Epithelial cell of proximal tubule (primary cell): ENCODE data around the gene LEUTX. TPM values are rescaled to one million over a fixed set of nuclear protein-coding genes. Genes with fewer than 3 reads are reported as not detected.

Source experiments
- DNase-seq: peaks from one replicate; pipeline ENCODE4 v3.0.0-alpha.2; 2011; ENCODE audit warnings: low read depth
- H3K4me3 ChIP-seq: 2 replicates; pipeline ENCODE4 v1.5.1; 2011; ENCODE audit warnings: low read depth, mild to moderate bottlenecking, low read length
- total RNA-seq: library from RNA; depleted of rRNA; stranded (reverse); fragments of >200 nt; gene quantifications from 2 replicates; pipeline ENCODE4 v1.2.3, GENCODE V29; 2015
- TF ChIP-seq, protein P1 (sequence below): conservative IDR thresholded peaks from 2 replicates; pipeline ENCODE4 v1.5.1; 2012; ENCODE audit warnings: low read depth, mild to moderate bottlenecking, low read length

LEUTX gene
- total RNA-seq, 1 donor from 2014 or later = not detected

DNA sequence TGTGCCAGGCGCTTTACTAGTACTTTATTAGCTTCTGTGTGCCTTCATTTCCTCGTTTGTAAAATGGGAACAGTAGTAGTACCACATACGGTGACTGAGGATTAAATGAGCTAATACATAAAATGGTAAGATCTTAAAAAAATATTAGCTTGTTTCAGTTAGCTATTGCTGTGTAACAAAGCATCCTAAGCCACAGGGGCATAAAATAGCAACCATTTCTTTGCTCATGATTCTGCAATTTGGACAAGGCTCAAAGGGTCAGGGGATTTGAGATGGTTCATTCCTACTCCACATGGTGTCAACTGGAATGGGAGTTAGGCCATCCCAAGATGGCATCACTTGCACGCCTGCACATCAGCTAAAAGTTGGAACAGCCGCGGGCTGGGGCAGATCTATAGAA lies 42.0 kb downstream of the LEUTX start:
- TF ChIP-seq, protein P1, sequence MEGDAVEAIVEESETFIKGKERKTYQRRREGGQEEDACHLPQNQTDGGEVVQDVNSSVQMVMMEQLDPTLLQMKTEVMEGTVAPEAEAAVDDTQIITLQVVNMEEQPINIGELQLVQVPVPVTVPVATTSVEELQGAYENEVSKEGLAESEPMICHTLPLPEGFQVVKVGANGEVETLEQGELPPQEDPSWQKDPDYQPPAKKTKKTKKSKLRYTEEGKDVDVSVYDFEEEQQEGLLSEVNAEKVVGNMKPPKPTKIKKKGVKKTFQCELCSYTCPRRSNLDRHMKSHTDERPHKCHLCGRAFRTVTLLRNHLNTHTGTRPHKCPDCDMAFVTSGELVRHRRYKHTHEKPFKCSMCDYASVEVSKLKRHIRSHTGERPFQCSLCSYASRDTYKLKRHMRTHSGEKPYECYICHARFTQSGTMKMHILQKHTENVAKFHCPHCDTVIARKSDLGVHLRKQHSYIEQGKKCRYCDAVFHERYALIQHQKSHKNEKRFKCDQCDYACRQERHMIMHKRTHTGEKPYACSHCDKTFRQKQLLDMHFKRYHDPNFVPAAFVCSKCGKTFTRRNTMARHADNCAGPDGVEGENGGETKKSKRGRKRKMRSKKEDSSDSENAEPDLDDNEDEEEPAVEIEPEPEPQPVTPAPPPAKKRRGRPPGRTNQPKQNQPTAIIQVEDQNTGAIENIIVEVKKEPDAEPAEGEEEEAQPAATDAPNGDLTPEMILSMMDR = no peak
- DNase-seq = no peak
- H3K4me3 ChIP-seq = no peak overlapping the region

DNA sequence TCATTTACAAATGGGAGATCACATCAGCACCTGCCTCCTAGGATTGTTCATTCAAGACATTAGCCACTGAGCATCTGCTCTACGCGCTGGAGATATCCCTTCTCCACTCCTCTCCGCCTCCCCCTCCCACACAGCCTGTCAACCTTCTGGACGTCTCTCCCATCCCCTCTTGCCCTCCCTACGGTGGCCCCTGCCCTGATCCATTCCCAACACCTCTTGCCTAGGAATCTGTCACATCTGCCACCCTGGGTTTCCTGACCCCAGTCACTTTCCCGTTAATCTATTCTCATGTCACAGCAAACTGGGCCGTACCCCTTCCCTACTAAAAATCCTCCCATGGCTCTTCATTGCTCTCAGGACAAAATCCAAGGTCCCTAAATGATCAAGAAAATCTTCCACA lies 45.0 kb downstream of the LEUTX start:
- no peak for DNase-seq
- peak overlapping the region; percentile 83 for H3K4me3 ChIP-seq
- TF ChIP-seq, protein P1 = no peak

DNA sequence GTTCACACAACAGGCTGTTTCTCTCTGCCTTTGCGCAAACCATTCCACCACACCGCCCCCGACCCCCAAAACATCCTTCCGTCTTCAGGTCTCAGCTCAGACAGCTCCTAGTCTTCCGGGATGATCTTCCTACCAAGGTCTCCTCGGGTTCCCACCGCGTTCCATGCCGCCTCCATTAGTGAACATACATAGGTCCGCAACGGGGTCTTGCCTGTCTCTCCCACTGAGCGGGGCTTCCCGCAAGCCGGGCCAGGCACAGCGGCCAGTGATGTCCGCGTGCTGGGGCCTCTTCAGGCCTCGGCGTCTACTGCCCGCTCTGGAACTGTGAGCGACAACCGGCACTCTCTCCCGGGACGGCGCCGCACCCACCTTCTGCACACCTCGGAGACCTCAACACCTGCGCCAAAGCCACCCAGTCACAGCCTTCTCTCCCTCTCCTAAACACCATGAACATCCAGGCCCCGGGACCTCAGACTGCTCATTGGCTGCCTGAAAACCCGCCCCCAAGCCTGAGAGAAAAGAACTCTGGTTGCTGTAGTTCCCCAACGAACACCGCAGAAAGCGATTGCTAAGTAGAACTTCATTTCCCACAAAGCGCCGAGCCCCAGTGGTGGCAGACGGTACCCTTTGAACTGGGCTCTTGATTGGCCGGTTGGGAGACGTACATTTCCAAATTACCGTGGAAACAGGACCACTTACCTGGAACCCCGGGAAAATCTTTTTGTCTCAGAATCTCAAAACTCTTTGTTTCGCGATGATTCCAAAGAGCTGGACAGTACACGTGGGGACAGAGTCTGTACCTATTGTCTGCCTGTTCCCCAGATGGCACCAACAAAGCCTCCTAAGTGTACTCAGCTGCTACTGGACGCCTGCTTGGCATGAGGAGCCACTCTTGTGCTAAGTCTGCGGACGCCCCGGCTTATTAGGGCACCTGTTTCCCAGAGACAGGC lies 45.8 kb downstream of the LEUTX start:
- peak overlapping the region; percentile 83 for H3K4me3 ChIP-seq
- TF ChIP-seq, protein P1 = no peak
- DNase-seq = peak; percentile 71

DNA sequence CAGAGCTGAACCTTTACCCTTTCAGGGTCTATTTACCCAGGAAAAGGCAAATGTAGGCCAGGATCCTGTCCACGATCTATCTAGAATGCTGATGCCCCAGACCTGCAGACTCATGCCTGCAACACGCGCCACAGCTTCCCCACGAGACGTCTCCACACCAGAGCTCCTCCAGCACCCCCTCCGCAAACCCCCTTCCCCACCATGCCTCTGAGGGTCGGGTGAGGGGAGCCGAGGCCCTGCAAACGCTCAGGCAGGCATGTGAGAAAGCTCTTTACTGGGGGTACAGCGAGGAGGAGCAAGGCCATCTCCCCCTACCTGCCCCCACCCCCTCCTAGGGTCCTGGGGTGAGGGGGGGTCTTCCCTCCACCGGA lies 46.4 kb downstream of the LEUTX start:
- DNase-seq = no peak
- TF ChIP-seq, protein P1 = no peak
- H3K4me3 ChIP-seq = no peak overlapping the region

DNA sequence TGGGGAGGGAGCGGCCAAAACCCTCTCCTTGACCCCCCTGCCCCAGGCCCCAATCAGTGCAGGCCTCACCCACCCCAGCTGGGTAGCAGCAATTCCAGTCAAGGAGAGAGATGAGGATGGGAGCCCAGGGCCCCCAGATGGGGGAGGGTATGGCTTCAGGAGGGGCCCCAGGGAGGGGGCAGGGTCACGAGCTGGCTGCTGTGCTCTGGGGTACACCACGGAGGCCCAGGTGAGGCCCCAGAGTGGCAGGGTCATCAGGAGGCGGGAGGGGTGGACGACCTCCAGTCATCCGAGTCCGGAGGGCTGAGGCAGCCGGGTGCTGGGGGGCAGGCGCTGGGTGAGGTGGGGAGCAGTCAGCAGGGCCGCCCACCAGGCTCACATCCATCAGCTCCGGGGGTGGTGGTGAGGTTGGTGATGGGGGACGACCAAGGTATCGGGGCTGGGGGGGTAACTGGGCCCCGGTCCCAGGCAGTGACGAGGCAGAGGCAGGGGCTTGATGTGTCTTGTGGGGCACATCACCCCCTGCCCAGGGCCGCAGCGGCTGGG lies 47.0 kb downstream of the LEUTX start:
- H3K4me3 ChIP-seq = no peak overlapping the region
- DNase-seq = no peak
- TF ChIP-seq, protein P1 = no peak

DNA sequence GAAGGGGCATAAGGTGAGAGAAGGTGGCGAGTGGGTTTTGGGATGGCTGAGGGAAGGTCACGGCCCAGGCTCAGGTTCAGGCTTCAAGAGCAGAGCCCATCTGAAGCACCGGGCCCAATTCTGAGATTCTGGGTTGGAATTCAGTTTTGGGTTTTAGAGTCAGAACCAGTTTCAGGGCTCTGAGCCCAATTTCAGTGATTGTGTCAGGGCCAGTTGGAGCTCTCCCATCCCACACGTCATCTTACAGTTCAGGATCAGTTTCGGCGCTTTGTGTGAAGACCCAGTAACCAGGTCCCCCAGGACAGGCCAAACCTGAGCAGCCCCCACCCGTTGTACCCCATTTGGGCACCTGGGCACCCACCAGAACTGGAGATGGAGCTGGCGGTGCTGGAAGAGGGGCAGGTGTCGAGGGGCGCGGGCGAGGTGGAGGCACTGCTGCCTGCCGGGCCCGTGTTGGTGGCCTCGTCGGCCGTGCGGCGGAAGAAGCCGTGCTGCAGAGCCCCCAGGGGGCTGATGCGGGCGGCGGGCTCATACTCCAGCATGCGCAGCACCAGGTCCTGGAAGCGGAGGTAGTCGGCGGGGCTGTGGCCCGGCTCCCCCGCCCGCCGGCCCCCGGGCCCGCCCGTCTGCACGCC lies 47.8 kb downstream of the LEUTX start:
- TF ChIP-seq, protein P1 = no peak
- no peak for DNase-seq
- no peak overlapping the region for H3K4me3 ChIP-seq
